Karpas-422 (cell line): Measurements from ENCODE around the gene ZNF780B. TPM values are rescaled to one million over a fixed set of nuclear protein-coding genes. Genes with fewer than 3 reads are reported as not detected.

Source experiments
- DNase-seq: peaks from one replicate; pipeline ENCODE4 v3.0.0-alpha.2; 2015
- H2AFZ ChIP-seq: fragments of 200-600 bp; sonication (generic); 2 replicates; pipeline ENCODE4 v1.6.1; 2014; ENCODE audit warnings: antibody characterized with exemption, low read length, mixed read lengths
- H3K27ac ChIP-seq: fragments of 200-600 bp; sonication (generic); 2 replicates; pipeline ENCODE4 v1.5.1; 2014; ENCODE audit warnings: mild to moderate bottlenecking, low read length, moderate library complexity
- H3K27me3 ChIP-seq: fragments of 200-600 bp; sonication (generic); 2 replicates; pipeline ENCODE4 v1.6.1; 2014; ENCODE audit warnings: low read length, mixed read lengths
- H3K36me3 ChIP-seq: fragments of 200-600 bp; sonication (generic); 2 replicates; pipeline ENCODE4 v1.6.1; 2014; ENCODE audit warnings: low read length, mixed read lengths; ENCODE audit not compliant: insufficient read depth
- H3K4me1 ChIP-seq: fragments of 200-600 bp; sonication (generic); 2 replicates; pipeline ENCODE4 v1.6.1; 2014; ENCODE audit warnings: mild to moderate bottlenecking, low read length, mixed read lengths
- H3K4me2 ChIP-seq: fragments of 200-600 bp; sonication (generic); 2 replicates; pipeline ENCODE4 v1.6.1; 2014; ENCODE audit warnings: low read length, low read depth, mild to moderate bottlenecking; ENCODE audit not compliant: poor library complexity, severe bottlenecking
- H3K4me3 ChIP-seq: fragments of 200-600 bp; sonication (generic); 2 replicates; pipeline ENCODE4 v1.5.1; 2014; ENCODE audit warnings: mild to moderate bottlenecking, antibody characterized with exemption, low read length, mixed read lengths
- H3K79me2 ChIP-seq: fragments of 200-600 bp; sonication (generic); 2 replicates; pipeline ENCODE4 v1.6.1; 2014; ENCODE audit warnings: mild to moderate bottlenecking, low read length, mixed read lengths
- H3K9ac ChIP-seq: fragments of 200-600 bp; sonication (generic); 2 replicates; pipeline ENCODE4 v1.6.0; 2014; ENCODE audit warnings: low read length
- H3K9me2 ChIP-seq: fragments of 200-600 bp; sonication (generic), shearing (Covaris generic); replicated peaks from 2 replicates; pipeline ENCODE4 v1.6.0; 2014; ENCODE audit warnings: mild to moderate bottlenecking, low read length, moderate library complexity; ENCODE audit not compliant: insufficient read depth
- H3K9me3 ChIP-seq: fragments of 300-700, 200-600 bp; sonication (generic); 2 replicates; pipeline ENCODE4 v1.6.1; 2014; ENCODE audit warnings: low read length, mixed read lengths
- H4K20me1 ChIP-seq: fragments of 200-600 bp; sonication (generic); 2 replicates; pipeline ENCODE4 v1.6.1; 2014; ENCODE audit warnings: mild to moderate bottlenecking, antibody characterized with exemption, low read length, low read depth; ENCODE audit not compliant: insufficient read depth
- total RNA-seq: library from RNA; depleted of rRNA; stranded (reverse); fragments of >200 nt; shearing (Covaris generic); gene quantifications from 2 replicates; pipeline ENCODE4 v1.2.3, GENCODE V29; 2014; ENCODE audit warnings: low replicate concordance; rRNA removed

Gene ZNF780B
- 16.8 and 33.9 TPM in 2 replicates for total RNA-seq

DNA sequence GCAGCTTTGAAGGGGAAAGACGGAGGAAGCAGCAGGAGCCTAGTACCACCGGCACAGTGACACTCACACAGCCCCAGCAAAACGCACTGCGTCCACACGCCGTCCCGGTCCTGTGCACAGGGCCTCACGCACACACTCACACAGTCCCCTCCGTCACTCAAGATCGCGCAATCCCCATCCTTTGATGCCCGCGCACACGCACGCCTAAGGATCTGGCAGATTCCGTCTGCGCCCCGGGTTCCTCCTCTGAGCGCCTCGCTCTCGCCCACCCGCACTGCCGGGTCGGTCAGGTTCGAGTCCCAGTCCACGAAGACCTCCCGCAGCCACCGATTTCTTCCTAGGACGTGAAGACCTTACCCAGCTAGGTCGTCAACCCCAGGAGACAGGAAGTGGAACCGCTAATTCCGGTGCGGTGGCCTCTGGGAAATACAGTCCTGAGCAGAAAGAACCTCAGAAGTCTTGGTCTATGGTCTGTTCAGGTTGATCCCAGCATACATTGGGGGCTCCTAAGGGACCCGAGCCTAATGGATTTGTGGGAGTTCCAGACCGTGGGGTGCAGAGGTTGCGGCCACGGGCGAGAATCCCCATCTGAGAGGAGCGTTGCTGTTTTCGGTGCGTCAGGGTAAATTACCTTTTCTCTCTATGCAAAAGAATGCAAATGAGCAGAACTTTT lies at the start of gene ZNF780B:
Gene ZNF780B (minus strand): TSS at position 400 of the 673 bp plus-strand sequence. CDS start 5,899 bp downstream, outside the sequence.
- Histone ChIP-seq H3K9me3 (peaks cover 31% of the 10 kb centered on the region), H3K36me3 (peaks cover 18% of the 10 kb centered on the region; the same call in 1 of the 2 replicates), H4K20me1 (no peaks in the 10 kb centered on the region), H3K9me2 (no peaks in the 10 kb centered on the region), H3K79me2 (peaks cover 50% of the 10 kb centered on the region), H2AFZ (peak within 1 kb of the TSS; percentile 94), H3K4me2 (peak within 1 kb of the TSS; percentile 79), H3K9ac (peak within 1 kb of the TSS; percentile 84), H3K4me3 (peak within 1 kb of the TSS; percentile 86), H3K27ac (peak within 1 kb of the TSS; percentile 58), H3K27me3 (no peaks in the 10 kb centered on the region; the same call in 1 of the 2 replicates), H3K4me1 (peaks cover 17% of the 10 kb centered on the region)
- peak; percentile 90 for DNase-seq

DNA sequence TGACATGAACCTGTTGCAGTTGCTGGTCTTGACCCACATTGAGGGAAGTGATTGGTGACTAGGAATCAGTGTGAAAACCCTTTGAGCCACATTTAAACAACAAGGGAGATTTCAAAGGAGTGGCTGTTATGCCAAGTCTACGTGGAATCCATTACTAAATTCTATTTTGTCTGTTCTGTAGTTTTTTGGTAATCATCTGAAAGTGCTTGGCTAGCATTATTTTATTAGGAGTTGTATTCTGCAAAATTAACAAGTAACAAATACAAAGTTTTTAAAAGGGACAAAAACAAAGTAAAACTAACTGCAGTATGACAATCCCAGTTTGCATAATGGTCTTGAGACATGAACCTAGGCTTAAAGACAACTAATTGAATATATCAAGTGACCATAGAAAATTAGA lies 48.7 kb upstream of the ZNF780B start:
- Histone ChIP-seq H4K20me1 (no peaks in the 10 kb centered on the region), H2AFZ (no peak overlapping the region), H3K36me3 (no peaks in the 10 kb centered on the region), H3K27me3 (no peaks in the 10 kb centered on the region), H3K9ac (no peak overlapping the region), H3K4me3 (no peak overlapping the region), H3K27ac (no peak overlapping the region), H3K9me2 (no peaks in the 10 kb centered on the region), H3K4me1 (no peaks in the 10 kb centered on the region), H3K4me2 (no peak overlapping the region), H3K79me2 (no peaks in the 10 kb centered on the region), H3K9me3 (no peaks in the 10 kb centered on the region)
- DNase-seq, result no peak

DNA sequence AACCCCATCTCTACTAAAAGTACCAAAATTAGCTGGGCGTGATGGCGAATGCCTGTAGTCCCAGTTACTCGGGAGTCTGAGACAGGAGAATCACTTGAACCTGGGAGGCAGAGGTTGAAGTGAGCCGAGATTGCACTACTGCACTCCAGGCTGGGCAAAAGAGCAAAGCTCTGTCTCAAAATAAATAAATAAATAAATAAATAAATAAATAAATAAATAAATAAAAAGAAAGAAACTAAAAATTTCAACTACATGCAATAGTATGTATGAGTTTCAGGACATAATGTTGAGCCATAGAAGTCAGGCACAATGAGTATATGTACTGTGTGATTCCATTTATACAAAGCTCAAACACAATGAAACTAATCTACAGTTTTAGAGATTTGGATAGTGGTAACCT lies 47.6 kb upstream of the ZNF780B start:
- no peaks in the 10 kb centered on the region for H3K36me3 ChIP-seq
- no peak overlapping the region for H3K27ac ChIP-seq
- H3K9ac ChIP-seq, result no peak overlapping the region
- H4K20me1 ChIP-seq, result no peaks in the 10 kb centered on the region
- no peaks in the 10 kb centered on the region for H3K9me3 ChIP-seq
- H3K4me3 ChIP-seq, result no peak overlapping the region
- H3K9me2 ChIP-seq, result no peaks in the 10 kb centered on the region
- H3K4me2 ChIP-seq, result no peak overlapping the region
- no peak for DNase-seq
- no peak overlapping the region for H2AFZ ChIP-seq
- H3K27me3 ChIP-seq, result no peaks in the 10 kb centered on the region
- no peaks in the 10 kb centered on the region for H3K79me2 ChIP-seq
- H3K4me1 ChIP-seq, result no peaks in the 10 kb centered on the region

DNA sequence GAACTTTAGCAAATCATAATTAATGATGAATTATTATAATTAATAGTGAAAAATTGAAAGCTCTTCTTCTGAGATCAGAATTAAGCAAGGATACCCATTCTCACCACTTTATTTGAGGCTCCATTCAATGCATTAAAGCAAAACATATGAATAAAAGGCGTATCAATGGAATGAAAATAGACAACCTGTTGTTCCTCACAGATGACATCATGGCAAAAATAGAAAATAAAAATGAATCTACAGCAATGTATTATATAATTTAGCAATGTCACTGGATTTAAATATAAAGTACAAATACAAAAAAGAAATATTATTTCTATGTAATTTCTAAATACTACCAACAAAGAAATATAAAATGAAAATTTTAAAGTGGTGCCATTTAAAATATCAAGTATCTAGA lies 45.8 kb upstream of the ZNF780B start:
- no peaks in the 10 kb centered on the region for H3K27me3 ChIP-seq
- no peaks in the 10 kb centered on the region for H3K9me3 ChIP-seq
- H3K79me2 ChIP-seq, result no peaks in the 10 kb centered on the region
- H2AFZ ChIP-seq, result no peak overlapping the region
- no peak overlapping the region for H3K4me3 ChIP-seq
- H3K27ac ChIP-seq, result no peak overlapping the region
- H3K9ac ChIP-seq, result no peak overlapping the region
- H3K9me2 ChIP-seq, result no peaks in the 10 kb centered on the region
- no peak overlapping the region for H3K4me2 ChIP-seq
- H3K36me3 ChIP-seq, result no peaks in the 10 kb centered on the region
- DNase-seq, result no peak
- no peaks in the 10 kb centered on the region for H3K4me1 ChIP-seq
- no peaks in the 10 kb centered on the region for H4K20me1 ChIP-seq

GRCh38 chr19:40093416-40093815 lies 37.4 kb upstream of the ZNF780B start:
- no peaks in the 10 kb centered on the region for H3K27me3 ChIP-seq
- no peak overlapping the region for H3K9ac ChIP-seq
- H3K36me3 ChIP-seq, result peaks cover 9% of the 10 kb centered on the region
- peaks cover 14% of the 10 kb centered on the region for H3K4me1 ChIP-seq
- H3K4me3 ChIP-seq, result no peak overlapping the region
- H3K79me2 ChIP-seq, result peaks cover 28% of the 10 kb centered on the region
- no peaks in the 10 kb centered on the region for H3K9me2 ChIP-seq
- peaks cover 4% of the 10 kb centered on the region; the same call in 1 of the 2 replicates for H3K9me3 ChIP-seq
- no peak for DNase-seq
- no peak overlapping the region for H3K27ac ChIP-seq
- H3K4me2 ChIP-seq, result no peak overlapping the region
- H2AFZ ChIP-seq, result no peak overlapping the region
- no peaks in the 10 kb centered on the region for H4K20me1 ChIP-seq

- no peaks in the 10 kb centered on the region for H3K27me3 ChIP-seq
These were observed 35.4 kb upstream of the ZNF780B start for GRCh38 chr19:40091205-40092129.

DNA sequence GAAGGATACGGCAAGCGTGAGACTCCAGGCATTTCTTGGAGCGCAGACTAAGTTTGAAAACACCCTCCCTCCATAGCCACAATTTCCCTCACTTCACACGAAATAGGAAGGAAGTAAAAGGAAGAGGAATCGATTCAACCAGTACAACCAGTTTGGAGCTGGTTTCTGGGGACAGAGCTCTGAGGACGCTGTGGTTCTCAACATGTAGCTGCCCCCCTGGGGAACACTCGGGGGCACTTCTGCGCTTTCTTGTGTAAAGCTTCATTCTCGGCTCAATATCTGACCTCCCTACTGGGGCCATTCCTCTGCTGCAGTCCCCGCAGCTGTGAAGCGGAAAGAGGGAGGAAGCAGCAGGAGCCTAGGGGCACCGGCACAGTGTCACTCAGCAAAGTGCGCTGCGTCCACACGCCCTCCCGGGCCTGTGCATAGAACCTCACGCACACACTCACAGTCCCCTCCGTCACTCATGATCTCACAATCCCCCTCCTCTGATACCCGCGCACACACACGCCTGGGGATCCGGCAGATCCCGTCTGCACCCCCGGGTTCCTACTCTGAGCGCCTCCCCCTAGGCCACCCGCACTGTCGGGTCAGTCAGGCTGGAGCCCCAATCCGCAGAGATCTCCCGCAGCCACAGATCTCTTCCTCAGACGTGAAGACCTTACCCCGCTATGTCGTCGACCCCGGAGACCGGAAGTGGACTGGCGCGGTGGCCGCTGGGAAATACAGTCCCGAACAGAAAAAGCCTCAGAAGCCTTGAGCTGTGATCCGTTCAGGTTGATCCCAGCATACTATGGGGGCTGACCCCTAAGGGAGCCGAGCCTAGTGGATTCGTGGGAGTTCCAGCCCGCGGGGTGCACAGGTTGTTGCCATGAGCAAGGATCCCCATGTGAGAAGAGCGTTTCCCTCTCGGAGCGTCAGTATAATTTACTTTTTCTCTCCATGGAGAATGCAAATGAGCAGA lies 34.5 kb upstream of the ZNF780B start, which contains the start of gene ZNF780A:
Gene ZNF780A (minus strand): TSS at position 703 of the 964 bp plus-strand sequence. CDS start 6,190 bp downstream, outside the sequence.
- H4K20me1 ChIP-seq, result no peaks in the 10 kb centered on the region
- H3K27me3 ChIP-seq, result no peaks in the 10 kb centered on the region
- H3K9me2 ChIP-seq, result no peaks in the 10 kb centered on the region
- H3K27ac ChIP-seq, result peak within 1 kb of the TSS; percentile 54
- peak within 1 kb of the TSS; percentile 82 for H3K9ac ChIP-seq
- H2AFZ ChIP-seq, result peak within 1 kb of the TSS; percentile 98
- H3K9me3 ChIP-seq, result peaks cover 7% of the 10 kb centered on the region; the same call in 1 of the 2 replicates
- H3K4me3 ChIP-seq, result peak within 1 kb of the TSS; percentile 76
- peak; percentile 88 for DNase-seq
- peaks cover 19% of the 10 kb centered on the region for H3K36me3 ChIP-seq
- H3K4me1 ChIP-seq, result peaks cover 14% of the 10 kb centered on the region
- peak within 1 kb of the TSS; percentile 84 for H3K4me2 ChIP-seq
- H3K79me2 ChIP-seq, result peaks cover 52% of the 10 kb centered on the region

More at GRCh38 chr19:40091205-40092129, 35.4 kb upstream of the ZNF780B start:
- Histone ChIP-seq H2AFZ (peak overlapping the region; percentile 98), H3K9ac (peak overlapping the region; percentile 82), H3K4me3 (peak overlapping the region; percentile 76), H3K36me3 (peaks cover 19% of the 10 kb centered on the region), H3K9me3 (peaks cover 7% of the 10 kb centered on the region; the same call in 1 of the 2 replicates), H3K27ac (peak overlapping the region; percentile 54), H3K4me2 (peak overlapping the region; percentile 84), H3K9me2 (no peaks in the 10 kb centered on the region), H4K20me1 (no peaks in the 10 kb centered on the region), H3K4me1 (peaks cover 14% of the 10 kb centered on the region), H3K79me2 (peaks cover 47% of the 10 kb centered on the region)
- DNase-seq, result no peak
